ENCODE results near the gene C16orf96. TPM values are rescaled to one million over a fixed set of nuclear protein-coding genes. Genes with fewer than 3 reads are reported as not detected.

The C16orf96 gene
- total RNA-seq, 2 donors from 2014 or later = 1.5 to 1.6 TPM

DNA sequence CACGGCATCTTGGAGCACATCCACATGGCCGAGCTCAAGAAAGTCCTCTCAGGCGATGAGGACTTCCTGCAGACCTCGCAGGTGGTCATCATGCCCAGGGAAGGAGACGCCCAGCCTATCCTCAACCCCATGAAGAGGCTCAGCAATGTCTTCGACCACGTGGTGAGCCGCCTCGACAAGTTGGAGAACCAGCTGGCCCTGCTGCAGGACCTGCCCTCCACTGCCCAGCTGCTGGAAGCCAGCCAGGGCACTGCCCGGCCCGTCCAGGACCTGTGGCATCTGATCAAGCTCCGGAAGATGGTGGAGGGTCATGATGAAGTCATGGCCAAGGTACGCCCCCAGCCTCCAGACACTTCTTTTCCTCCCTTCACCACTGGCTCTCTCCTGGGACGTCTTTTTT is 440 bp downstream of the C16orf96 start:
- 94 to 96% methylated on average over 7 to 14 of the region's 14 CpGs for WGBS, 2 experiments (ENCODE audit: insufficient coverage in 1 of 2, insufficient read length in 1 of 2)
- H3K4me1 Mint-ChIP-seq = no peaks in the 10 kb centered on the region
- H3K4me3 ChIP-seq (ENCODE audit: low read length) = no peak overlapping the region
- no peak overlapping the region for H3K9ac ChIP-seq (ENCODE audit: extremely low read depth, low read length, poor library complexity, severe bottlenecking)
- no peaks in the 10 kb centered on the region for H3K36me3 Mint-ChIP-seq (ENCODE audit: low read depth)
- no peak overlapping the region for H3K27ac Mint-ChIP-seq
- H3K27me3 ChIP-seq (ENCODE audit: control insufficient read depth, insufficient read depth, low read length, poor library complexity, severe bottlenecking) = no peaks in the 10 kb centered on the region
- H3K9me3 Mint-ChIP-seq = no peaks in the 10 kb centered on the region
- no peaks in the 10 kb centered on the region for H3K4me1 ChIP-seq (ENCODE audit: control insufficient read depth, insufficient read depth, low read length)
- H3K4me3 Mint-ChIP-seq = no peak overlapping the region
- no peaks in the 10 kb centered on the region for H3K36me3 ChIP-seq (ENCODE audit: control insufficient read depth, insufficient read depth, low read length)
- no peaks in the 10 kb centered on the region for H3K27me3 Mint-ChIP-seq (ENCODE audit: insufficient read depth)
- TF ChIP-seq, protein P1, sequence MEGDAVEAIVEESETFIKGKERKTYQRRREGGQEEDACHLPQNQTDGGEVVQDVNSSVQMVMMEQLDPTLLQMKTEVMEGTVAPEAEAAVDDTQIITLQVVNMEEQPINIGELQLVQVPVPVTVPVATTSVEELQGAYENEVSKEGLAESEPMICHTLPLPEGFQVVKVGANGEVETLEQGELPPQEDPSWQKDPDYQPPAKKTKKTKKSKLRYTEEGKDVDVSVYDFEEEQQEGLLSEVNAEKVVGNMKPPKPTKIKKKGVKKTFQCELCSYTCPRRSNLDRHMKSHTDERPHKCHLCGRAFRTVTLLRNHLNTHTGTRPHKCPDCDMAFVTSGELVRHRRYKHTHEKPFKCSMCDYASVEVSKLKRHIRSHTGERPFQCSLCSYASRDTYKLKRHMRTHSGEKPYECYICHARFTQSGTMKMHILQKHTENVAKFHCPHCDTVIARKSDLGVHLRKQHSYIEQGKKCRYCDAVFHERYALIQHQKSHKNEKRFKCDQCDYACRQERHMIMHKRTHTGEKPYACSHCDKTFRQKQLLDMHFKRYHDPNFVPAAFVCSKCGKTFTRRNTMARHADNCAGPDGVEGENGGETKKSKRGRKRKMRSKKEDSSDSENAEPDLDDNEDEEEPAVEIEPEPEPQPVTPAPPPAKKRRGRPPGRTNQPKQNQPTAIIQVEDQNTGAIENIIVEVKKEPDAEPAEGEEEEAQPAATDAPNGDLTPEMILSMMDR (conservative IDR thresholded peaks at IDR 0.05) = no peak
- no peak overlapping the region for H3K27ac ChIP-seq (ENCODE audit: low read depth, low read length)
- H3K9me3 ChIP-seq (ENCODE audit: control insufficient read depth, low read length) = no peaks in the 10 kb centered on the region
- no peak for DNase-seq

DNA sequence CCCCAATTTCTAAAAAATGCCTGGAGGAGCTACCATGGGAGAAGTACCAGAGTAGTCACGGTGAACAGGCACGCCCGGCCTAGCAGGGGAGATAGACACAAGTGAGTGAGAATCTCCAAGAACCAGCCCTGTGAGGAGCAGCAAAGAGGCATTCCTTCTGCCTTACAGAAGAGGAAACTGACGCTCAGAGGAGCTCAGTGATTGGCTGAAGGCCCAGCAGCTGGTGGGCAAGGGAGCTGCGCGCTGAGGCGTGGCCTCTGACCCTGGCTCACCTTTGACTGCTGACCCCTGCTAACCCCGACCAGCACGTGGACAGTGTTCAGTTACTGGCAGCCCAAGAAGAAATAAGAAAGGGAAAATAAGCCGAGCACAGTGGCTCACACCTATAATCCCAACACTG is 1.8 kb downstream of the C16orf96 start:
- Mint-ChIP-seq H3K27ac (no peak overlapping the region), H3K36me3 (ENCODE audit: low read depth) (no peaks in the 10 kb centered on the region), H3K27me3 (ENCODE audit: insufficient read depth) (no peaks in the 10 kb centered on the region), H3K9me3 (no peaks in the 10 kb centered on the region), H3K4me3 (no peak overlapping the region), H3K4me1 (no peaks in the 10 kb centered on the region)
- H3K27ac ChIP-seq (ENCODE audit: low read depth, low read length) = no peak overlapping the region
- TF ChIP-seq, protein P1 (conservative IDR thresholded peaks at IDR 0.05) = no peak
- no peaks in the 10 kb centered on the region for H3K9me3 ChIP-seq (ENCODE audit: control insufficient read depth, low read length)
- no peaks in the 10 kb centered on the region for H3K36me3 ChIP-seq (ENCODE audit: control insufficient read depth, insufficient read depth, low read length)
- no peak overlapping the region for H3K4me3 ChIP-seq (ENCODE audit: low read length)
- 93 to 95% methylated on average over 10 of the region's 10 CpGs for WGBS, 2 experiments (ENCODE audit: insufficient coverage in 1 of 2, insufficient read length in 1 of 2)
- DNase-seq = no peak
- no peak overlapping the region for H3K9ac ChIP-seq (ENCODE audit: extremely low read depth, low read length, poor library complexity, severe bottlenecking)
- H3K27me3 ChIP-seq (ENCODE audit: control insufficient read depth, insufficient read depth, low read length, poor library complexity, severe bottlenecking) = no peaks in the 10 kb centered on the region
- H3K4me1 ChIP-seq (ENCODE audit: control insufficient read depth, insufficient read depth, low read length) = no peaks in the 10 kb centered on the region

DNA sequence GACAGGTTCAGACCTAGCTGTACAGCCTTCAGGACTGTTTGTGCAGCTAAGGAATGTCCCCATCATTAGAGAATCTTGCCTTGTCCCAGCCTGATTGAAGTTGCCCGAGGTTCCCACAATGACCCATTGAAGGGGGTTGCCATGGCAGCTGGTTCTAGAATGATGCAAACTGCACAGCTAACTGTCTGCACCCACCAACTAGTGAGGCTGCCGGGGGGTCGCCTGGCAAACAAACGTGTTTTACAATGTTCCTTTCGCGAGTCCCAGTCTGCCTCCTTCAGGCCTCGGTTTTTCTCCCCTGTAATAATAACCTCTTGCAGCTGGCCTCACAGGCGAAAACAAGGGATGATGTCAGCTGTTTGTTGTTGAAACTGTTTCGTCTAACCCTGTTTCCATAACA is 5.5 kb downstream of the C16orf96 start:
- Mint-ChIP-seq H3K27me3 (ENCODE audit: insufficient read depth) (no peaks in the 10 kb centered on the region), H3K4me3 (no peak overlapping the region), H3K36me3 (ENCODE audit: low read depth) (no peaks in the 10 kb centered on the region), H3K27ac (no peak overlapping the region), H3K9me3 (no peaks in the 10 kb centered on the region), H3K4me1 (no peaks in the 10 kb centered on the region)
- Histone ChIP-seq H3K4me3 (ENCODE audit: low read length) (no peak overlapping the region), H3K36me3 (ENCODE audit: control insufficient read depth, insufficient read depth, low read length) (no peaks in the 10 kb centered on the region), H3K27ac (ENCODE audit: low read depth, low read length) (peak overlapping the region; percentile 73), H3K9me3 (ENCODE audit: control insufficient read depth, low read length) (no peaks in the 10 kb centered on the region), H3K27me3 (ENCODE audit: control insufficient read depth, insufficient read depth, low read length, poor library complexity, severe bottlenecking) (no peaks in the 10 kb centered on the region), H3K9ac (ENCODE audit: extremely low read depth, low read length, poor library complexity, severe bottlenecking) (no peak overlapping the region), H3K4me1 (ENCODE audit: control insufficient read depth, insufficient read depth, low read length) (no peaks in the 10 kb centered on the region)
- WGBS, 2 experiments (ENCODE audit: insufficient coverage in 1 of 2, insufficient read length in 1 of 2) = 67 to 80% methylated on average over 8 to 9 of the region's 9 CpGs
- DNase-seq = no peak
- TF ChIP-seq, protein P1 (conservative IDR thresholded peaks at IDR 0.05) = no peak

Measured in endodermal cell (in vitro differentiated cells).